ENCODE data around the gene INPP5D.
"Not testable (repeated sequence)": the region's sequence is repeated elsewhere in the genome, so short reads cannot be mapped to it uniquely, and the experiment has no call there.

INPP5D gene

DNA sequence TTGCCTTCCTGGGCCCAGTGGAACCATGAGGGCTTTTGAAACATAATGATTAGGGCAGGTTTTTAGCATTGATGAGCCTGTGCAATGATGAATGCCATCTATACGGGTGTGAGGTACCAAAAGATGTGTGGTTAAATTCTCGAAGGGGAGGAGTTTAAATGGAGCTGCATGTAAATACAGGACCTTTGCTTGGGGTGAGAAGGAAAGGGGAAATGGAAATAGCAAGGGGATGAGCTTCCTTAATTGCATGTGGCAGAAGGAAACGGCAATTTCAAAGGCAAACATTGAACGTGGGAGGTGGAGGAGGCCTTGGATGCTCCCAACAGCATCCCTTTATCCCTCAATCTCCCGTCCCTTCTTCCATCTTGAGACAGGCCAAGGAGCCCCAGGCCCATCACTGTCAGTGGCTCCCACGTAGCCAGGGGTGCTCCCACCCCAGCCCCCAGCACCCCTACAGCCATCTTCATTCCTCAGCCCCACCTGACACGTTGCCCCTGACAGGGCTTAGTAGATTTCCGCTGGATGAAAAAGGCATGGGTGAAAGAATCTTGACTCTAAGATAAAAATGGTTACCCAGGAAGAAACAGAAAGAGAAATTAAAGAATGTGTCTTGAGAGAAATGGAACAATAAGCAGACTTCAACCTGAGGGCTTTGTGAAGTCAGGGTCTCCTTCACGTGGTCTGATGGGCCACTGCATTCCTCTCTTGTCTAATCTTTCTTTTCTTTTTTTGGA, 32.5 kb downstream of the INPP5D start:
- no peak for DNase-seq (ENCODE audit: low read depth, low spot score)

DNA sequence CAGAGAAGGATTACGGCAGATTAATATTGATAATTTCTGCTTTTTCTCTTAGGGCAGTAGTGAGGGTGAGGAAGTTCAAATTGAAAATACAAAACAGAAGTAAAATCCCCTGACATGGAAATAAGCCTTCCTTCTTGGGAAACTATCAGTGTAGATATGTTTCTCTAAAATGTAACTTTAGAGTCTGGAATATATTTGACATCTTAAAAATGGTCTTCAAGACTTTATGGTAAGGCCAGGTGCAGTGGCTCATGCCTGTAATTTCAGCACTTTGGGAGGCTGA, 33.0 kb downstream of the INPP5D start:
- DNase-seq (ENCODE audit: low read depth, low spot score) = no peak

DNA sequence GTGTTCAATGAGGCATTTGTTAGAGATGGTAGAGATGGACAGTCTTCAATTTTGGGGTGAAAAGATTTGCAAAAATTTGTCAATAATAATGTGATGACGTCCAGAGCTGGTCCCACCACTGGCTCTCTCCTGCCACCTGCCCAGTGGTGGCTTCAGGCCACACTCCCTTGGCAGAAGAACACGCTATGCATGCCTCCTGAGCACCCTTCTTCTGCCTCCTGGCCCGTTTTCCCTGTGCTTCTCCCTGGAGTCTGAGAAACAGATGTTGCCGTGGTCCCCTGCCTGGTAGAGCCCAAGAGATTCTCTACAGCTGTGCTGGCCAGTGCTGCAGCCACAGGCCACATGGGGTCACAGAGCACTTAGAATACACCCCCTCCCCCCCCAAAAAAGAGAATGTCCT, 33.6 kb downstream of the INPP5D start:
- no peak for DNase-seq (ENCODE audit: low read depth, low spot score)

DNA sequence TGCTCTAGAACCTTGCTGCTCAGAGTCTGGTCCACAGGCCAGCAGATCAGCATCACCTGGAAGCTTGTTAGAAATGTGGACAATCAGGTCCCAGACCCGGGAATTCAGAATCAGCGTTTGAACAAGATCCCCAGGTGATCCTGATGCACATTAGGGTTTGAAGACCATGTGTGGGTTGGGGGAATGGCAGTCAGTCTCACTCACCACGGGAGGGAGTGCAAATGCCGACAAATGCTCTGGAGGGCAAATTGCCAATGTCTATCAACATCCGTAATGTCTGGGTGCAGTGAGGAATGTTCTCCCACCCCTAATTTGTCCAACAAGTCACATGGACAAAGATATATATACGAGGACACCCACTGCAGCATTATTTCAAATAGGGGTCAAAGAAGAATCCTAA, 34.5 kb downstream of the INPP5D start:
- no peak for DNase-seq (ENCODE audit: low read depth, low spot score)

DNA sequence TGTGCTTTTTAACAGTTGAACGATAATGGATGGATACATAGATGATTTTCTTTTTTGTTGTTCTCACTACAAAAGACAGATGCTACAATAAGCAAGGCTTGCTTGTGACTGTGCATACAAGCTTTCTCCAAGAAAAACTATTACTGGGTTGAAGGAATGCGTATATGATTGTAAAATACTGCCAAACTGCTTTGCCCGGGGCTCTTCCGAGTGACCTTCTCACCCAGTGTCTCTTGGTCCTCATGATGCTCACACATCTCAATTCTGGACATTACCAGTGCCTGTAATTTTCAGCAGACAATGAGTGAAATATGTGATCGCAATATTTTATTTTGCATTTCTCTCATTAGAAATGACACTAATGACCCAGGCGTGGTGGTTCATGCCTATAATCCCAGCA, 35.9 kb downstream of the INPP5D start:
- DNase-seq (ENCODE audit: low read depth, low spot score) = no peak

DNA sequence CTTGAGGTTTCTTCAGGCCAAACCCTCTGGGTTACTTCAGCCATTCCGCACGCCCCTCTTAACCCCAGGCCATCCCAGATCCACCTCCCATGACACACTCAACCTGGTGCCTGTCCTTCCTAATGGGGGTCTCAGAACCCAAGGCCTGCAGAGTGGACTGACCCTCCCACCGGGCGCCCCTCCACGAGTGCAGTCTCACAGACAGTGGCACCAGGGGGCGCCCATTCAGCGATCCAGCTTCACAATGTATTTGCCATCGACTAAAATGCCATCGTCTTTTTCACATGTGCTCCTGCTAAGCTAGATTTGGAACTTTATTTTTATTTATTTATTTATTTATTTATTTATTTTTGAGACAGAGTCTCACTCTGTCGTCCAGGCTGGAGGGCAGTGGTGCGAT, 38.5 kb downstream of the INPP5D start:
- DNase-seq (ENCODE audit: low read depth, low spot score) = no peak

DNA sequence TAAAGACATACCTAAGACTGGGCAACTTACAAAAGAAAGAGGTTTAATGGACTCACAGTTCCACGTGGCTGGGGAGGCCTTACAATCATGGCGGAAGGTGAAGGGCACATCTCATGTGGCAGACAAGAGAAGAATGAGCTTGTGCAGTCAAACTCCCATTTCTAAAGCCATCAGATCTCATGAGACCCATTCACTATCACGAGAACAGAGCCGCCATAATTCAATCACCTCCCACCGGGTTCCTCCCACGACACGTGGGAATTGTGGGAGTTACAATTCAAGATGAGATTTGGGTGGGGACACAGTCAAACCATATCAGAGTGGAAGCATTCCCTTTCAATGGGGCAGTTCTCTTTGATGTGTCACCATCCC, 39.7 kb downstream of the INPP5D start:
- not testable (repeated sequence) for DNase-seq (ENCODE audit: low read depth, low spot score)

DNA sequence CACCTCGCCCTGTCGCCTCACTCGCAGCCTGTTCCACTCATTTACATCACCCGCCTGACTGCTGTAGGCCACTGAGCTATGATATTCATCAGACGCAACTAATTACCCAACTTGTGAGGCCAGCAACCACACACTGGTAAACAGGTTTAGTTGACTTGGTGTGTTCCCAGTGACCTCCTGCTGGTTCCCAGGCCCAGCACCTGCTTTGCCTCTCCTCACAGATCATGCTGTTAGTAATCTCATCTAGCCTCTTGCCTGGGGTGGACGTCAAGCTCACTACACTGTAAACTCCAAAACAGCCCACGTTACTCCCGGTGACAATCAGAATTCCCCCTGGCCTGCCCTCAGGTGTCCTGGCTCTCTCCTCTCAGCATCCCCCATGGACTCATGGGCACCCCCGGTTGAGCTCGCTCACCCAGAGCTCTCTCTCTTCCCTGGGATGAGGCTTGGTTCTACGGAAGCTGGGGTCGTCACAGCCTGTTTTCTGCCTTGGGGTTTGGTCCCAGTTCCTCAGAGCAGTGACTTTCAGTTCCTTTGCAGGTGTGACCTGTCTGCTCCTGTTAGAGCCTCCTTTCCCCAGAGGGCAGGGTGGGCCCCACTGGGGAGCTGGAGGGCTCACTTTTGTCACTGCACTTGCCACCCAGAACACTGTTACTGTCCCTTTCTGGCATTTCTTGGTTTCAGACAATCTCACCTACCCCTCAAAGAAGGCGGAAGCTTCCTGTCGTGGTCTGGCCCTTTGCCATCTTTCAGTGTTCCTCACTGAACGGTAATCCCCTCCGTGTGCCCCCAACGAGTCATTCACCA, 40.3 kb downstream of the INPP5D start:
- no peak for DNase-seq (ENCODE audit: low read depth, low spot score)

DNA sequence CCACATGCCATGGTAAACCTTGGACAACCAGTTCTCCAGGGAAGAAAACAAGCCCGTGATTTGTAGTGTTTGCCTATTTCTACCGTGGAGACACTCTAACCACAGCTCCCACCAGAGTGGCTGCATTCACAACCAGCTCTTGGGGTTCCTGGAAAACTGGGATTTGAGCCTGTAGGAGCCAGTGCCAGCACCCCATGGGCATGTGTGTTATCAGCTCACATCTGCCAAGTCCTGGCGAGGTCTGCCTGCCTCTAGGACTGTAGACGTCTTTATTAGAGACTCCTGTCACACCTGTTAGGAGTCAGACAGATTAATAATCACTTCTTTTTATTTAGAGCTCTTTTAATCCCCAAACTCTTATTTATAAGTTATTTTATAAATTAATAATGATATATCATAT, 41.0 kb downstream of the INPP5D start:
- no peak for DNase-seq (ENCODE audit: low read depth, low spot score)

DNA sequence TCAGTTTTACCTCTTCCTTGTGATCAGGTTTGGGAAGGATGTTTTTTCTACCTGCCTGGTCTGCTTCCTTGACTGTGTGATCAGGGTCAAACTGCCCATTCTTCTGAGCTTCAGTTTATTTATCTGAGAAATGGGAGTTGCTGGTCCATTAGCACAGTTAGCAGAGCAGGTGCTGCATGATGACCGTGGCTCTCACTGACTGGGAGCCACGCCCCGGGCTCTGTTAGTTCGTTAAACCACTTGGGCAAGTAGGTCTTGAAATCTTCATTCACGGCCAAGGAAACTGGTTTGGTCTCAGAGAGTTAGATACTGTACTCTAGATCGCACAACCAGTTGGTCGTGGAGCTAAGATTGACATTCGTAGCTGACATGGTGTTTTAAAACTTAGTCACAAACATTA, 41.7 kb downstream of the INPP5D start:
- no peak for DNase-seq (ENCODE audit: low read depth, low spot score)

DNA sequence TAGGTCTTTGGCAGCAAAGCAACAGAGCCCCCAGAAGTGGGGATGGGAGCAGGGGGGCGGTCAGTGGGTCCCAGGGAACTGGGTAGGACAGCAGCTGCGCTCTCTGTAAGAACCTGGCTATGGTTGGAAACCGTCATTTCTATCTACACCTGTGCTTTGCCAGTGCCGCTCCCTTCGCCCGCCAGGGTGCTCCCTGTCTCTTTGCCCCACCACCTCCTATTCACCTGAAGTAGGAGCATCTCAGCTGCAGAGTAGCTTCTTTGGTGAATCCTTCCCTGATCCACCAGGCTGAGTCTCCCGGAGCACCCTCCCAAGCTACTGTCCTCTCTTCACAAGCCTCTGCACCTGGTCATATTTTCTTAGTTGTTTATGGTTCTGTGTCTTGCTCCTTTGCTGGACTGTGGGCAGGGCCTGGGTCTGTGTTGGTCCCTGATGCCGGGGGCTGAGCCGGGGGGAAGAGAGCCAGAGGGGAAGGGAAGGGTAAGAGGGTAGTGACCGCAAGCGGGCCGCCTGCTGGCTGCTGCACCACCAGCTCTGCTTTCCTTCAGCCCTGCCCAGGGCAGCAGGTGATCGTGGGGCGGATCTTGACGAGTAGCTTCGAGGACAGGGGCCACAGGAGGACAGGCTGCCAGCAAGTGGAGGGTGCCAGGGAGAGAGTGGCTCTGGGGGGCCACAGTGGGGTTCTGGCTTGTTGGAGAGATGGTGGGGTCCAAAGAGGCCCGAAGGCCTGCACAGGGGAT, 45.2 kb downstream of the INPP5D start:
- no peak for DNase-seq (ENCODE audit: low read depth, low spot score)

DNA sequence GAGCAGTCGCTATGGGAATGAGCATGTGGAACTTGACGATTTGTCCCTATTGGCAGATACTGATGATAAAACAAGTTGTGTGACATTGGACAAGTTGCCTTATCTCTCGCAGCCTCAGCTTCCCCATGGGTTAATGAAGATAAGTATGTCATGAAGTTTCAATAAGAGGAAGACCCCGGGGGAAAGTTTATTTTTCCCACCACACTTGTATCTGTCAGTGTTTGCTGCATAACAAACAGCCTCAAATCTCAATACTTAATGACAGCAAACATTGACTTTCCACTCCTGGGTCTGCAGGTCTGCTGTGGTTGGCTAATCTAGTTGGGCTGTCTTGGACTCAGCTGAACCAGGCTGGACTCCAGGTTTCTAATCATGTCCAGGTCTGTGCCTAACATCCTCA, 45.8 kb downstream of the INPP5D start:
- DNase-seq (ENCODE audit: low read depth, low spot score) = no peak

DNA sequence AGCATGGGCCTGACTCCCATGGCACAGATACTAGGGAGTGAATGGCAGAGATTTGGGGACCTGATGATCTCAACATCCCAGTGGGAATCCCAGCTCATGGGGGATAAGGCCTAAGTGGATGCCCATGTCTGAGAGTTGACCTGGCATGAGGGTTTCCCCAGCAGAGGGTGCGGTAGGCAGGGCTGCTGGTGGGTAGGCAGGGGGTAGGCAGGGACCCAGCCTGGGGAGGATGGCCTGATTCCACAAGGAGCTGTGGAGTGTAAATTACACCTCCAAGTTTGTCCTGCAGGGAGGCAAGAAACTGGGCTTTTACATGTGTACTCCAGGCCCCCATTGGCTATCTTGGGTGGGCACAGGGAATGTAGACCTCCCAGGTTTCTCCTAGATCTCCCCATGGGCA, 46.9 kb downstream of the INPP5D start:
- DNase-seq (ENCODE audit: low read depth, low spot score) = no peak

DNA sequence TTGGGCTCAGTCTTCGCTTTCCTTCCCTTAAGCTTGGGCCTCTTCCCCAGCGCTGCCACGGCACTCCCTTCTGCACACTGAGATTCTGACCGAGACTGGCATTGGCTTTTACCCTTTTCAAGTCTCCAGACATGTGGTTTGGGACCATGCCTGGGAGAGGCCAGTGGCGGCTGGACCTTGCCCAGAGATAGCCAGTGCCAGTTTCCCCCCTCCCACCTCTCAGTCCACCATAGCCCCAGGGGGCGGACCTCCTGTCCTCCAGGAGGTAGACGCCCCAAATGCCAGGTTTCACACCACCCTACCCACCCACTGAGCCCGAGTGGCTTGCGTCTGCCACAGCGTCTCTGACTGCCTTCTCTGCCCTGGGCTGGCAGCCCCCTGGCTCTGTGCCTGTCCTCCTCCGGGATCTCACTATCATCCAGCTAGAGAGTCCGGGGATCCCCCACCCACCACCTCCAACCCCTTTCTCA, 47.7 kb downstream of the INPP5D start:
- DNase-seq (ENCODE audit: low read depth, low spot score) = no peak

DNA sequence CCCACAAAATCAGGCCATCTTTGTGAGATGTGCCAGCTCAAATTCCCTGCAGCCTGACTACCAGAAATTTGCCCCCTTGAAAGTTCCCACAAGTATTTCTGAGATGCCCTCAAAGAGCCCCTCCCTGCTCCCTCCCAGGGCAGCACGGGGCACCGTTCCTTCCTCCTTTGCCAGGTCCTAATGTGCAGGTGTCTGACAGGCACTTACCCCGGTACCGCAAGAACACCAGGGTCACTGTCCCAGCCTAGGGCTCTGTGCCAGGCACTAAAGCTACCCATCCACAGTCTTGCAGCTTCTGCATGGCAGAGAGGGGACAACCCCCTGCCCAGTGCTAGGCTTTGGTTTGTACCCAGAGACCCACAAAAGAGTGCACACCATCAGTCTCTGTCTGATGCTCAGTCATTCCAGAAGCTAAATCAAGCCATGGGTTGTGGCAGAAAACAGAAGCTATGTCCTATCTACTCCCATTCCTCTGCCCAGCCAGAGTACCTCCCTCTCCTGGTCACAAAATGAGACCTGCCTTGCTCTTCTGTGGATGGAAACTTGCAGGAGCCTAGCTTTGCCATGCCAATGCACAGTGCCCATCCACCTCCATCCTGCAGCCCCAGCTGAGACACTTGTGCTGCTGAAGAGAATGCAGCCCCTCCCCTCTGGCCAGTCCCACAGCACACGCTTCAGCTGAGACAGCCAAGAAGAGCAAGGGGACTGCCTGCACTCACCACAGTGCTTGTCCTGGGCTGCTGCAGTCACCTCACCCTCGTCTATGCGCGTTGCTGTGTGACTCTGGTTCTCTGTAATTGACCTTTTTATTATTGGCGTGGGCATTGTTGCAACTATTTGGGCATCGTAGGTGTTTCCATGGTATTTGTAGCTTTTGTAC, 48.7 kb downstream of the INPP5D start:
- no peak for DNase-seq (ENCODE audit: low read depth, low spot score)

DNA sequence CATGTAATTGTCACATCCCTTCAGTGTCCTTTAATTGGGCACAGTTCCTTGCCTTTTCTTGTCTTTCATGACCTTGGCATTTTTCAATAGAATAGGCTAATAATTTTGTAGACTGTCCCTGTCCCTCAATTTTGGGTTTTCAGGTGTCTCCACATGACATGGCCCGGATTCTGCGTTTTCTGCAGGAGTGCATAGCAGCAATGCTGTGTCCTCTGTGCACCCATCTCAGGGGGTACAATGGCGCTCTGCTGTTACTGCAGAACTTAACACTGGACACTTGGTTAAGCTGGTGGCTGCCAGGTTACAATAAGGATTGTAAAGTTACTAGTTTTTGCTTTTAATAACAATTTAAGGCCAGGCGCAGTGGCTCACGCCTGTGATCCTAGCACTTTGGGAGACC, 51.3 kb downstream of the INPP5D start:
- no peak for DNase-seq (ENCODE audit: low read depth, low spot score)

DNA sequence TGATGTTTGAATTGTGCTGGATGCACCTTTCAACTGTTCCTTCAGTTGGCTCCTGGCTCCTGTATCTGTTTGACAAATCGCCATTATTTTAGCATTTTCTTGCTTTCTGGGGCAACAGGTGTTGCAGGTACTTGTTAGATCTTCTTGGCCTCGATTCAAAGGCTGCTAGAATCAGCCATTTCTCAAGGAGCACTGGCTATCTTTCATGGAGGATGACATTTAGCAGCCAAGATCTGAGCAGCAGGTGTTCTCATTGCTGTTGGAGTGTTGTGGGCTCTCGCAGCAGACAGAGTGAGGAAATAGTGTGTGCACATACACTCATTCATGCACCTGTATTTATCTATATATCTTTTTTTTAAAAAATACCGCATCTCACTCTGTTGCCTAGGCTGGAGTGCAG, 52.2 kb downstream of the INPP5D start:
- DNase-seq (ENCODE audit: low read depth, low spot score) = no peak

DNA sequence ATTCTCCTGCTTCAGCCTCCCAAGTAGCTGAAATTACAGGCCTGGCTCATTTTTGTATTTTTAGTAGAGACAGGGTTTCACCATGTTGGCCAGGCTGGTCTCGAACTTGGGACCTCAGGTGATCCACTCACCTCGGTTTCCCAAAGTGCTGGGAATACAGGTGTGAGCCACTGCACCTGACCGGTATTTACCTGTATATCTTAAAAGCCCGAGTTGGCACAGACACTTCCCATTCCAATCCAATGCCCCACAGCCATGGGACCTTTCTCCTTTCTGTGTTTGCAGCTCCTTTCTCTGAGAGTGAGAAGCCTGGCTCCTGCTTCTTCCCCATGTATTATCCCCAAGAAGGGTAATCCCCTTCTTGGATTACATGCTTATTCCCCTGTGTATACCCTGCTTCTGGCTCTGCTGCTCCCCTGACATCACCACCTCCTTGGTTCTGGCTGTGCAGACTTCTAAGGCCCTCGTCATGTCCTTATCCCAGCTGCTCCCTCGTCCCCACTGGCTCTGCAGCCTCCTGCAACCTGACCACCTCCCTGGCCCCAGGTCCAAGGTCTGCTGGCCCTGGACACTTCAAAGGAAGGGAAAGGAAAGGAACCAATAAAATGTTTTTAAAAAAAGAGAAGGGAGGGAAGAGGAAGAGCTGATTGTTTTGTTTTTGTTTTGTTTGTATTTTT, 52.8 kb downstream of the INPP5D start:
- no peak for DNase-seq (ENCODE audit: low read depth, low spot score)

DNA sequence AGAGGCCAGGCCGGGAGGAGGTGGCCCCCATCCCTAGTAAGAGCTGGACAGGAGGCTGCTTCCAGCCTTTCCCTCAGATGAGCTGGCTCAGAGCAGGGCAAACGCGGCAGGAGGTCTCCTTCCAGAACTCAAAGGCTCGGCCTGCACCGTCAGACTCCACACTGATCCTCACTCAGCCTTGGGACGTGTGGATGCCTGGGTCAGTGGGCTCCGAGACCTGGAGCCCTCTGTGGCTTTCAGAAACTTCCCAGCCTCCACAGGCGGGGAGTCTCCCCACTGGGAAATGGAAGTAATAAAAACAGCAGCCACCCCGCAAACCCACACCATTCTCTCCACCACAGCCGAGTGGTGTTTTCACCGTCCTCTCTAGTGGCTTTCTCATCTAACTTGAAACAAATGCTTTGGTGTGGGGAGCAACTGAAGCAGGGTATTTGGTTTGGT, 54.3 kb downstream of the INPP5D start:
- no peak for DNase-seq (ENCODE audit: low read depth, low spot score)

DNA sequence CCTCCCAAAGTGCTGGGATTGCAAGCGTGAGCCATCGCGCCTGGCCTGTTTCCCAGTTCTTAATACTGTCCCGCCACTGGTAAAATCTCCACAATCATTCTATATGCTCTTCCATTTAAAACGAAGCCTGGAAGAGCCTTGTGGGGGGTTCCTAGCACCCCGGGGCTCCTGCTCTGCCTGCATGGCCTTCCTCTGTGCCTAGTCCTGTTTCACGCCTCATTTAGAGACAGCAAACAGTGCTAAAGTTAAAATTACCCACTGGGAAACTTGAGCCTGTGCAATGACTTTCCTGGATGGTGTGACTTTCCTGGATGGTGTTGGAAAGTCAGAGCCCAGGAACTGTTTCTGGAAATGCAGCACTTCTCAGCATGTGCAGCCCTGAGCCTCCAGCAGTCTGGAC, 55.0 kb downstream of the INPP5D start:
- no peak for DNase-seq (ENCODE audit: low read depth, low spot score)

DNA sequence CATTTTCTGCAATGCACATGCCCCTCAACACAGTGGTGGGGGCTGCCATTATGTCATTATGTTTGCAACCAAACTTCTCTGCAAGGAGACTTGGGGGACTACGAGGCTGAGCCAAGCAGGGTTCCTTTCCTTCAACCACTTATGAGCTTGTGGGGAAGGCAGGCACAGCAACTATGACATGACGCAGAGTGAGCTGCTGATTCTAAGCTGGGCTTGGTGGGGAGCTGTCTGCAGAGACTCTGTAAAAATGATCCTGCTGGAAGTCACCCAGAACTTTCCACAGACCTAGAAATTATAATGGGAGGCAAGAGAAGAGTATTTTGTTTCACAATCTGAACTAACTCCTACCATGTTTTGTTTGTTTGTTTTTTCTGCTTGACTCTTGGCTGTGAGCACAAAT, 55.6 kb downstream of the INPP5D start:
- DNase-seq (ENCODE audit: low read depth, low spot score) = no peak
